AG04449 (cell line): Measurements from ENCODE around the gene CLEC14A.

Experiments
- CTCF ChIA-PET: fragments of 350-600 bp; formaldehyde crosslinking; extraction: SDS; loops from one replicate; lab custom pipeline; 2021; ENCODE audit warnings: antibody characterized with exemption; lab: Yijun Ruan, JAX
- POLR2A ChIA-PET: fragments of 400-600, 350-600 bp; formaldehyde crosslinking; extraction: SDS; loops from one replicate; lab custom pipeline; 2020; ENCODE audit warnings: antibody characterized with exemption, inconsistent platforms; lab: Yijun Ruan, JAX
- DNase-seq: peaks from one replicate; pipeline ENCODE4 v3.0.0-alpha.2; 2010; ENCODE audit warnings: low read depth, low spot score
- H3K4me3 ChIP-seq: 2 replicates; pipeline ENCODE4 v1.5.1; 2011; ENCODE audit warnings: low read depth, mild to moderate bottlenecking, control low read depth, low read length
- TF ChIP-seq, protein P1 (sequence below): IDR thresholded peaks from one replicate; pipeline ENCODE4 v1.5.1; 2011; ENCODE audit warnings: mild to moderate bottlenecking, moderate library complexity, low read length, control low read depth, inconsistent platforms; ENCODE audit not compliant: insufficient read depth; ENCODE audit errors: missing control alignments

Gene CLEC14A, protein sequence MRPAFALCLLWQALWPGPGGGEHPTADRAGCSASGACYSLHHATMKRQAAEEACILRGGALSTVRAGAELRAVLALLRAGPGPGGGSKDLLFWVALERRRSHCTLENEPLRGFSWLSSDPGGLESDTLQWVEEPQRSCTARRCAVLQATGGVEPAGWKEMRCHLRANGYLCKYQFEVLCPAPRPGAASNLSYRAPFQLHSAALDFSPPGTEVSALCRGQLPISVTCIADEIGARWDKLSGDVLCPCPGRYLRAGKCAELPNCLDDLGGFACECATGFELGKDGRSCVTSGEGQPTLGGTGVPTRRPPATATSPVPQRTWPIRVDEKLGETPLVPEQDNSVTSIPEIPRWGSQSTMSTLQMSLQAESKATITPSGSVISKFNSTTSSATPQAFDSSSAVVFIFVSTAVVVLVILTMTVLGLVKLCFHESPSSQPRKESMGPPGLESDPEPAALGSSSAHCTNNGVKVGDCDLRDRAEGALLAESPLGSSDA

DNA sequence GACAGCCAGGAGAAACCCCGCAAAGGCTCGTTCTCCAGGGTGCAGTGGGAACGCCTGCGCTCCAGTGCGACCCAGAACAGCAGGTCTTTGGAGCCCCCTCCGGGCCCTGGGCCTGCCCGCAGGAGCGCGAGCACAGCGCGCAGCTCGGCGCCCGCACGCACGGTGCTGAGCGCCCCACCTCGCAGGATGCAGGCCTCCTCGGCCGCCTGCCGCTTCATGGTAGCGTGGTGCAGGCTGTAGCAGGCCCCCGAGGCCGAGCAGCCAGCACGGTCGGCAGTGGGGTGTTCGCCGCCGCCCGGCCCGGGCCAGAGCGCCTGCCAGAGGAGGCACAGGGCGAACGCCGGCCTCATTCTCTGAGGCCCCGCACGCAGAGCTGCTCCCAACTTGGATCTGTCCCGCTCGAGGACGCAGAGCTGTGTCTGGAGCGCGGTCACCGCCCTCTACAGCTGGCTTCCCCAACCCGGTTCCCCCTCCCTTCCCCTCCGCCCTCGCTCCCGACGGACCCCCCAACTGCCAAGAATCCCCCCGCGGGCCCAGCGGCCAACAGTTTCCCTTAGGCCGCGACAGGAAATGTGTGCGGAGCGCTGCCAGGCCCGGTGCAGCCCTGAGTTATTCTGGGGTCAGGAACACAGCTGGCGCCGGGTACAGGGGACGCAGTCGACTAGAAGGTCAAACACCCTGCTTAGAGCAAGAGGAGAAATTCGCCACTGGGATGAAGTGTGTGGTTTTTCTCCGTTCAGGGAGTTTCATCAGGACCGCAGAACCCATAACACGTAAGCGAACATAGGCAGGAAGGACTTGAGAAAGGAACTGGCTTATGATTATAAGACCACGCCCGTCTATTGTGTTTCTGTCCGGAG, at the start of gene CLEC14A:
Gene CLEC14A (minus strand): TSS at position 421 of the 860 bp plus-strand sequence. CDS start 71 bp downstream, at position 350.
- ChIA-PET CTCF (interaction anchor here (0.8 to 2.2 kb wide), 8 partner anchors 9 to 353 kb away, joined by 3 to 5 read pairs (median 3); no protein-coding TSS in a partner anchor), POLR2A (interaction anchor here (0.9 to 2.7 kb wide), 4 partner anchors 47 to 161 kb away, joined by 3 to 16 read pairs (median 5); partner anchors contain the start of gene SSTR1)
- H3K4me3 ChIP-seq, result peak within 1 kb of the TSS; percentile 62
- TF ChIP-seq, protein P1, sequence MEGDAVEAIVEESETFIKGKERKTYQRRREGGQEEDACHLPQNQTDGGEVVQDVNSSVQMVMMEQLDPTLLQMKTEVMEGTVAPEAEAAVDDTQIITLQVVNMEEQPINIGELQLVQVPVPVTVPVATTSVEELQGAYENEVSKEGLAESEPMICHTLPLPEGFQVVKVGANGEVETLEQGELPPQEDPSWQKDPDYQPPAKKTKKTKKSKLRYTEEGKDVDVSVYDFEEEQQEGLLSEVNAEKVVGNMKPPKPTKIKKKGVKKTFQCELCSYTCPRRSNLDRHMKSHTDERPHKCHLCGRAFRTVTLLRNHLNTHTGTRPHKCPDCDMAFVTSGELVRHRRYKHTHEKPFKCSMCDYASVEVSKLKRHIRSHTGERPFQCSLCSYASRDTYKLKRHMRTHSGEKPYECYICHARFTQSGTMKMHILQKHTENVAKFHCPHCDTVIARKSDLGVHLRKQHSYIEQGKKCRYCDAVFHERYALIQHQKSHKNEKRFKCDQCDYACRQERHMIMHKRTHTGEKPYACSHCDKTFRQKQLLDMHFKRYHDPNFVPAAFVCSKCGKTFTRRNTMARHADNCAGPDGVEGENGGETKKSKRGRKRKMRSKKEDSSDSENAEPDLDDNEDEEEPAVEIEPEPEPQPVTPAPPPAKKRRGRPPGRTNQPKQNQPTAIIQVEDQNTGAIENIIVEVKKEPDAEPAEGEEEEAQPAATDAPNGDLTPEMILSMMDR, result no peak
- DNase-seq, result no peak

DNA sequence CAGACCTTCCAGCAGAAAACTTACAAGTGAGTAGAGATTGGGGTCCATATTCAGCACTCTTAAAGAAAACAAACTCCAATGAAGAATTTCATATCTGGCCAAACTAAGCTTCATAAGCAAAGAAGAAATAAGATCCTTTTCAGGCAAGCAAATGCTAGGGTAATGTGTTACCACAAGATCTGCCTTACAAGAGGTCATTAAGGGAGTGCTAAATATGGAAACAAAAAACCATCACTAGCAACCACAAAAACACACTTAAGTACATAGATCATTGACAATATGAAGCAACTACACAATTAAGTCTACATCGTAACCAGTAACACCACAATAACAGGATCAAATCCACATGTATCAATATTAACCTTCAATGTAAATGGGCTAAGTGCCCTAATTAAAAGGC, 47.1 kb upstream of the CLEC14A start:
- TF ChIP-seq, protein P1, result no peak
- ChIA-PET POLR2A (no interaction called here), CTCF (no interaction called here)
- no peak for DNase-seq
- no peak overlapping the region for H3K4me3 ChIP-seq

DNA sequence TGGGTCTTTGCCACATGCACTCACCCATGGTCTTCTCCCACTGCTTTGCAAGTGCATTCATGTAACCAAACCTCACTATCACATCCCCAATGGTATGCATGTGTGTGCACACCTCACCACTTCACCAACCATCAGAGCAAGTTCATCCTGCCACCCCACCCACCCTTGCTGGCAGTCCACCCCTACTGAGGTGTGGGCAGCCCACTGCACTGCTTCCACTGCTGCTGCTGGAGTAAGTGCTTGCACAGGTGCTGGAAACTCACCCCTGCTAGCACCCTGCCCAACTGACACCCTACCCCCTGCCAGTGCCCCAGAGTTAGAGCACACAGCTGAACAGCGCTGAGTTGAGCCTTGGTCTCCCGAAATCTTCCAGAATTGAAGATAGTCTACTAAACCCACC, 46.1 kb upstream of the CLEC14A start:
- POLR2A ChIA-PET, result no interaction called here
- H3K4me3 ChIP-seq, result no peak overlapping the region
- no peak for DNase-seq
- TF ChIP-seq, protein P1, result no peak
- CTCF ChIA-PET, result no interaction called here

DNA sequence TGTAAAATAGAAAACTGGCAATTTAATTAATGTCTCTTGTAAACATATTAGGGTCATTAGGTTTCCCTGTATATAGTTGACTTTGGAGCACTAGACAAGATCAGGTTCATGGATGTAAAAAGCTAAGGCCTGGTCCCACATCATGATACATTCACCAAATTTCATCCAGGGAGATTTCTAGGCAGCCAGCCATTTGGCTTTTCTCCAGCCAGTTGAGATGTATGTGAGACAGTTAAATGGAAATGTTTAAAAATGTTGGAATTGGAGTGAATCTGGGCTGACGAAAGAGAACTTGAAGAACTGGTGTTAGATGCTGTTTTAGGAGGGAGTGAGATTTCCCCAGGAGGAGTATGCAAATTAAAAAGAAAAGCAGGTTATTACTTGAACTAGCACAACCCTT, 41.8 kb upstream of the CLEC14A start:
- TF ChIP-seq, protein P1, result no peak
- DNase-seq, result peak; percentile 7
- no peak overlapping the region for H3K4me3 ChIP-seq
- POLR2A ChIA-PET, result no interaction called here
- CTCF ChIA-PET, result interaction anchor here (1.0 kb wide), 1 partner anchor 32 kb away, joined by 3 read pairs; no protein-coding TSS in a partner anchor

DNA sequence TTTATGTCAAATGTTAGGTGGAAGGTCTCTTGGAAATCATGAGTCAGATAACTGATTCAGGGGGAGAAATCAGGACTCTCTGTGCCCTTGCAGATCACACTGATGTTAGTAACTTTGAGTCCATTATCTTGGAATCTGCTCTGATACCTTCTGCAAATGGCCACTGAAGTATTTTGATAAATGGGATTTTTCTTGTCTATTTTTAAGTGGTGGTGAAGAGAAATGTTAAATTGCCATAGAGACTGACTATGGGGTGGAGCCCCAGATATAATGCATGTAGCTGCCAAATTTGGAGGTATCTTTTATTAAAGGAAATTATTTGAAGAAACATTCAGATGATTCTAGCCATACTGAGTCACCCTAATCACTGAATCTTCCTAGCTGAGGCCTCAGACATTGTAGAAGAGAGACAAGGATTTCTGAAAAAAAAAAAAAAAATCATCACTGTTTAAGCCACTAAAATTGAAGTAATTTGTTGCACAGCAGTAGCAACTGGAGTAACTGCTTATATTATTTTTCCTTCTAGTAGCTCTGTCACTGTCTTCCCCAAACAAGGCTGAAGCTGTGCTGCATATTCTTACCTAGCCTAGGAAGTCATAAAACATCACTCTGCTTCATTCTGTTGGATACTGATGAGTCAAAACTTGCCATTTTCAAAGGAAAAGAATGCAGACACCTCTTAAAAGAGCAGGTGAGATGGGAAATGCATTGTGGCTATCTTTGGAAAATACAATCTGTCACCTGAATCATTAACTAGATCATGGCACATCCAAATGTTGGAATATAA, 36.0 kb upstream of the CLEC14A start:
- TF ChIP-seq, protein P1, result no peak
- ChIA-PET POLR2A (no interaction called here), CTCF (interaction anchor here (0.6 to 1.0 kb wide), 3 partner anchors 36 to 388 kb away, joined by 3 to 4 read pairs (median 3); partner anchors contain the start of gene CLEC14A)
- DNase-seq, result peak; percentile 40
- no peak overlapping the region for H3K4me3 ChIP-seq
